Measurements from ENCODE around the gene TMEM62. TPM values are rescaled to one million over a fixed set of nuclear protein-coding genes. Genes with fewer than 3 reads are reported as not detected.
"Not testable (repeated sequence)": the region's sequence is repeated elsewhere in the genome, so short reads cannot be mapped to it uniquely, and the experiment has no call there.

The TMEM62 gene
- total RNA-seq, 1 donor from 2014 or later, result 23.6 TPM

DNA sequence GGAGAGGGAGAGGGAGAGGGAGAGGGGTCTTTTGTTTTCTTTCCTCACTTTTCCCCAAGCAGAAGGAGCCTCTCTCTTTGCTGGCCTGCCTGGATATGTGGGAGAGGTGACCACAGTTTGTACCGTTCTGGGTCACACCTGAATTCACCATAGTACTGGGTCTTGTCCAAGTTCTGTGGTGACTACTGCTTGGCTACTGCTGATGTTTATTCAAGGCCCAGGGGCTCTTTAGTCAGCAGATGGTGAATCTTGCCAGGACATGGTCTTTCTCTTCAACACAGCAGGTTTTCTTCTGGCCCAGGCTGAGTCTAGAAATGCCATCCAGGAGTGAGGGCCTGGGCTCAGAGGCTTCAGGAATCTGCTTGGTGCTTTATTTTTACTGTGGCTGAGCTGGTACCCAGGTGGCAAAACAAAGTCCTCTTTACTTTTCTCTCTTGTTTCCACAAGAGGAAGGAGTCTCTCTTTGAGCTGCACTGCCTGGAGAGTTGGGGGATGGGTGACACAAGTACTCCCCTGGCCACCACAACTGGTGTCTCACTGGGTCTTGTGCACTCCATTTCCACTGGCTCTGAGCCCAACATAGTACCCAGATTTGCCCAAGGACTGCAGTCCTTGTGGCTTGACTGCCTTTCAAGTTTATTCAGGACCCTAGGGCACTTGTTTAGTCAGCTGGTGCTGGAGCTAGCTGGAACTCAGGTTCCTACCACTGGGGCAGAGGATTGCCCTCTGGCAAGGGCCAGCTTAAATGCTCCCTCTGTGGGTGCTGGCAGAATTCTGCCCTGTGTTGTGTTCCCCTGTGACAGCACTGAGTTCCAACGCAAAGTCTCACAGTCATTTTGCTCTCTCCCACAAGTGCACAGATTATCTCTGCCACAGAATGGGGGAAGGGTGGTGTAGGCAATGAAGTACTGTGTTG, 35.1 kb downstream of the TMEM62 start:
- TF ChIP-seq, protein P1, sequence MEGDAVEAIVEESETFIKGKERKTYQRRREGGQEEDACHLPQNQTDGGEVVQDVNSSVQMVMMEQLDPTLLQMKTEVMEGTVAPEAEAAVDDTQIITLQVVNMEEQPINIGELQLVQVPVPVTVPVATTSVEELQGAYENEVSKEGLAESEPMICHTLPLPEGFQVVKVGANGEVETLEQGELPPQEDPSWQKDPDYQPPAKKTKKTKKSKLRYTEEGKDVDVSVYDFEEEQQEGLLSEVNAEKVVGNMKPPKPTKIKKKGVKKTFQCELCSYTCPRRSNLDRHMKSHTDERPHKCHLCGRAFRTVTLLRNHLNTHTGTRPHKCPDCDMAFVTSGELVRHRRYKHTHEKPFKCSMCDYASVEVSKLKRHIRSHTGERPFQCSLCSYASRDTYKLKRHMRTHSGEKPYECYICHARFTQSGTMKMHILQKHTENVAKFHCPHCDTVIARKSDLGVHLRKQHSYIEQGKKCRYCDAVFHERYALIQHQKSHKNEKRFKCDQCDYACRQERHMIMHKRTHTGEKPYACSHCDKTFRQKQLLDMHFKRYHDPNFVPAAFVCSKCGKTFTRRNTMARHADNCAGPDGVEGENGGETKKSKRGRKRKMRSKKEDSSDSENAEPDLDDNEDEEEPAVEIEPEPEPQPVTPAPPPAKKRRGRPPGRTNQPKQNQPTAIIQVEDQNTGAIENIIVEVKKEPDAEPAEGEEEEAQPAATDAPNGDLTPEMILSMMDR (IDR thresholded peaks at IDR 0.05; ENCODE audit: insufficient read depth, low read length, poor library complexity, severe bottlenecking), result no peak
- Histone ChIP-seq H3K36me3 (ENCODE audit: control insufficient read depth, insufficient read depth, low read length) (no peaks in the 10 kb centered on the region), H3K27me3 (ENCODE audit: control insufficient read depth, insufficient read depth, low read length) (no peaks in the 10 kb centered on the region), H3K4me3 (ENCODE audit: low read depth, low read length) (no peak overlapping the region)
- peak; percentile 37 for DNase-seq (ENCODE audit: low read depth)

DNA sequence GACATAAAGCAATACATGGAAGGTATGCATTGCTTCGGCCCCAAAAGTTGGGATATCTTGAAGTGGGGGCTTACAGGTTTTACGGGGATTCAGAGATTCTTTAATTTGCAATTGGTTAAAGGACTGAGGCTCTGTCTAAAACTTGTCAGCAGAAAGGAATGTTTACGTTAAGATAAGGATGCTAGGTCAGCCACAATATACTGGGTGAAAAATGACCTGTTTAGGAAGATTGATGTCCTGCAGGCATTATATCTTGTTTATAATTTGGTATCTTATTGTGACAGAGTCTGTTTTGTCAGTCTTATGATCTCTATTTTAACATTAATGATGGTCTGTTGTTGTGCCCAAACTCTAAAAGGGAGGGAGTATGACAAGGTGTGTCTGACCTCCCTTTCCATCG, 36.5 kb downstream of the TMEM62 start:
- TF ChIP-seq, protein P1 (IDR thresholded peaks at IDR 0.05; ENCODE audit: insufficient read depth, low read length, poor library complexity, severe bottlenecking), result no peak
- DNase-seq (ENCODE audit: low read depth), result no peak
- Histone ChIP-seq H3K36me3 (ENCODE audit: control insufficient read depth, insufficient read depth, low read length) (no peaks in the 10 kb centered on the region), H3K4me3 (ENCODE audit: low read depth, low read length) (no peak overlapping the region), H3K27me3 (ENCODE audit: control insufficient read depth, insufficient read depth, low read length) (no peaks in the 10 kb centered on the region)

DNA sequence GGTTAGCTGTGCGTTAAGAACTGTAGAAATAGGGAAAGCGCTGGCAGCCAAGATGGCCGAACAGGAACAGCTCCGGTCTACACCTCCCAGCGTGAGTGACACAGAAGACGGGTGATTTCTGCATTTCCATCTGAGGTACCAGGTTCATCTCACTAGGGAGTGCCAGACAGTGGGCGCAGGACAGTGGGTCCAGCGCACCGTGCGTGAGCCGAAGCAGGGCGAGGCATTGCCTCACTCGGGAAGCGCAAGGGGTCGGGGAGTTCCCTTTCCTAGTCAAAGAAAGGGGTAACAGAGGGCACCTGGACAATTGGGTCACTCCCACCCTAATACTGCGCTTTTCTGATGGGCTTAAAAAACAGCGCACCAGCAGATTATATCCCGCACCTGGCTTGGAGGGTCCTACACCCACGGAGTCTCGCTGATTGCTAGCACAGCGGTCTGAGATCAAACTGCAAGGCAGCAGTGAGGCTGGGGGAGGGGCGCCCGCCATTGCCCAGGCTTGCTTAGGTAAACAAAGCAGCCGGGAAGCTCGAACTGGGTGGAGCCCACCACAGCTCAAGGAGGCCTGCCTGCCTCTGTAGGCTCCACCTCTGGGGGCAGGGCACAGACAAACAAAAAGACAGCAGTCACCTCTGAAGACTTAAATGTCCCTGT, 42.4 kb downstream of the TMEM62 start:
- DNase-seq (ENCODE audit: low read depth); H3K36me3 ChIP-seq (ENCODE audit: control insufficient read depth, insufficient read depth, low read length); H3K27me3 ChIP-seq (ENCODE audit: control insufficient read depth, insufficient read depth, low read length); H3K4me3 ChIP-seq (ENCODE audit: low read depth, low read length): not testable (repeated sequence)

DNA sequence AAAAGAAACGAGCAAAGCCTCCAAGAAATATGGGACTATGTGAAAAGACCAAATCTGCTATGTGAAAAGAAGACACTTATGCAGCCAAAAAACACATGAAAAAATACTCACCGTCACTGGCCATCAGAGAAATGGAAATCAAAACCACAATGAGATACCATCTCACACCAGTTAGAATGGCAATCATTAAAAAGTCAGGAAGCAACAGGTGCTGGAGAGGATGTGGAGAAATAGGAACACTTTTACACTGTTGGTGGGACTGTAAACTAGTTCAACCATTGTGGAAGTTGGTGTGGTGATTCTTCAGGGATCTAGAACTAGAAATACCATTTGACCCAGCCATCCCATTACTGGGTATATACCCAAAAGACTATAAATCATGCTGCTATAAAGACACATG, 43.8 kb downstream of the TMEM62 start:
- H3K4me3 ChIP-seq (ENCODE audit: low read depth, low read length); H3K27me3 ChIP-seq (ENCODE audit: control insufficient read depth, insufficient read depth, low read length); DNase-seq (ENCODE audit: low read depth); H3K36me3 ChIP-seq (ENCODE audit: control insufficient read depth, insufficient read depth, low read length): not testable (repeated sequence)

DNA sequence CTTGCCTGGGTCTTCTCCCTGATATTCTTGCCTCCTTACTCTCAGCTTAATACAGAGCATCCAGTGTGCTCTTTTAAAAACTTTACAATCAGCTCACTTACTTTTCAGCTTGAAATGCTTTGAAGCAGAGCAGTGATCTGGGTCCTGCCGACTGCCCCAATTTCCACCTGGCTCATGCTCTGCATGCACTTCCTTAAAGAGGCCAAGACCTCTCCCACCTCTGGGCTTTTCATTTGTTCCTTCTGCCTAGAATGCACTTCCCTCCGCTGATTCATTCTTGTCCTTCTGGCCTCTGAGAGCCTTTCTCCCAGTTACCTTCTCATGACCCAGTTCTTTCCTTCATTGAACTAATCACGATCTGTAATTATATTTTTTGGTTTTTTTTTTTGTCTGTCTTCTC, 49.9 kb downstream of the TMEM62 start:
- no peak overlapping the region for H3K4me3 ChIP-seq (ENCODE audit: low read depth, low read length)
- TF ChIP-seq, protein P1 (IDR thresholded peaks at IDR 0.05; ENCODE audit: insufficient read depth, low read length, poor library complexity, severe bottlenecking), result no peak

DNA sequence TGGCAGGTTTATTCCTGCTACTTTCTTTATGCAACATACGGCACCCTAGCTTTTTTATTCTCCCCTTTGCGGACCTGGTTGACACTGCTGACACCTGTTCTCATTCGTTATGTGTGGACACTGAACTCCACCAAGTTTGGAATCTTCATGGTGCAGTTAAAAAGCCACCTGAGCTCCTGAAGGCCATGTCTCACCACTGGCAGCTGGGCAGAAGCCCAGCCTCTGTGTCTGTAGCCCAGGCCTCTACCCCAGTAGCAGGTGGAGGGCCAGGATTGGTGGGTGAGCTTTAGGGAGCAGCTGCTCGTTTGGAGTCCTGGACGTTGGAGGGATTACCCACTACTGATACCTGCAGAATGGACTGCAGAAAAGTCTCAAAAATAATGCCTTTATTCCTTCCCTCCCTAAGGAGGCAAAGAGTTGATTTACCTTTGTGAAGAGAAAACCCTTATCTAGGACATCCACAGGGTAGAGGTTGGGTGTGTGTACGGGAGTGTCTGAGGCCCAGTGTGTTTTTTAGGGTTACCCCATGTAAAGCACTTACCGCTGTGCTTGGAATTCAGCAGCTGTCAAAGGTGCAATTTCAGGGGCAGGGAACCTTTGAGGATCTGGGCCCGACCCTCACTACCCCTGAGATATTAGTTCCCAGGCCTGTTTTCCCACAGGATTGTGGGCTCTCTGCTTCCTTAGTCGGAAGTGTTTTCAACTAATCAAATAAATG, 51.2 kb downstream of the TMEM62 start:
- H3K36me3 ChIP-seq (ENCODE audit: control insufficient read depth, insufficient read depth, low read length), result no peaks in the 10 kb centered on the region
- no peak for DNase-seq (ENCODE audit: low read depth)
- TF ChIP-seq, protein P1 (IDR thresholded peaks at IDR 0.05; ENCODE audit: insufficient read depth, low read length, poor library complexity, severe bottlenecking), result no peak
- no peaks in the 10 kb centered on the region for H3K27me3 ChIP-seq (ENCODE audit: control insufficient read depth, insufficient read depth, low read length)
- H3K4me3 ChIP-seq (ENCODE audit: low read depth, low read length), result peak overlapping the region; percentile 77

More for the DNA sequence above, 49.9 kb downstream of the TMEM62 start:
- DNase-seq (ENCODE audit: low read depth), result no peak
- no peaks in the 10 kb centered on the region for H3K27me3 ChIP-seq (ENCODE audit: control insufficient read depth, insufficient read depth, low read length)
- H3K36me3 ChIP-seq (ENCODE audit: control insufficient read depth, insufficient read depth, low read length), result no peaks in the 10 kb centered on the region

Measured in kidney epithelial cell (primary cell).